ENCODE measurements around the gene SLC28A3. TPM values are rescaled to one million over a fixed set of nuclear protein-coding genes. Genes with fewer than 3 reads are reported as not detected.
A peak's percentile ranks its signal among the peaks of the same experiment; 100 is the strongest.

Gene SLC28A3
- total RNA-seq, 1 donor from 2014 or later = 0.35 TPM

- no peak for TF ChIP-seq CTCF (IDR thresholded peaks at IDR 0.05)
- H3K27me3 Mint-ChIP-seq (ENCODE audit: low read depth) = peaks cover 2% of the 10 kb centered on the region
- no peaks in the 10 kb centered on the region for H3K9me3 Mint-ChIP-seq (ENCODE audit: low read depth)
- no peak overlapping the region for H3K27ac Mint-ChIP-seq (ENCODE audit: unreplicated experiment)
- H3K4me3 Mint-ChIP-seq (ENCODE audit: unreplicated experiment) = no peak overlapping the region
- no peaks in the 10 kb centered on the region for H3K36me3 Mint-ChIP-seq (ENCODE audit: low read depth)
- no peak for DNase-seq (ENCODE audit: low spot score)
- peaks cover 7% of the 10 kb centered on the region for H3K4me1 Mint-ChIP-seq (ENCODE audit: low read depth)
These were observed 56.6 kb downstream of the SLC28A3 start for GRCh38 chr9:84283946-84284345.

- no peaks in the 10 kb centered on the region for H3K9me3 Mint-ChIP-seq (ENCODE audit: low read depth)
- H3K4me1 Mint-ChIP-seq (ENCODE audit: low read depth) = peaks cover 13% of the 10 kb centered on the region
- H3K4me3 Mint-ChIP-seq (ENCODE audit: unreplicated experiment) = no peak overlapping the region
- no peaks in the 10 kb centered on the region for H3K36me3 Mint-ChIP-seq (ENCODE audit: low read depth)
- no peaks in the 10 kb centered on the region for H3K27me3 Mint-ChIP-seq (ENCODE audit: low read depth)
- no peak for DNase-seq (ENCODE audit: low spot score)
- no peak for TF ChIP-seq CTCF (IDR thresholded peaks at IDR 0.05)
- H3K27ac Mint-ChIP-seq (ENCODE audit: unreplicated experiment) = no peak overlapping the region
These were observed 62.4 kb downstream of the SLC28A3 start for GRCh38 chr9:84278130-84278529.

- Mint-ChIP-seq H3K27me3 (ENCODE audit: low read depth) (no peaks in the 10 kb centered on the region), H3K4me1 (ENCODE audit: low read depth) (peaks cover 13% of the 10 kb centered on the region), H3K27ac (ENCODE audit: unreplicated experiment) (peak overlapping the region; percentile 27), H3K36me3 (ENCODE audit: low read depth) (no peaks in the 10 kb centered on the region), H3K9me3 (ENCODE audit: low read depth) (no peaks in the 10 kb centered on the region), H3K4me3 (ENCODE audit: unreplicated experiment) (no peak overlapping the region)
- no peak for DNase-seq (ENCODE audit: low spot score)
- TF ChIP-seq CTCF (IDR thresholded peaks at IDR 0.05) = no peak
These were observed 62.9 kb downstream of the SLC28A3 start for GRCh38 chr9:84277646-84278045.

- peaks cover 16% of the 10 kb centered on the region for H3K4me1 Mint-ChIP-seq (ENCODE audit: low read depth)
- no peak for DNase-seq (ENCODE audit: low spot score)
- H3K9me3 Mint-ChIP-seq (ENCODE audit: low read depth) = no peaks in the 10 kb centered on the region
- no peak overlapping the region for H3K27ac Mint-ChIP-seq (ENCODE audit: unreplicated experiment)
- H3K27me3 Mint-ChIP-seq (ENCODE audit: low read depth) = no peaks in the 10 kb centered on the region
- H3K4me3 Mint-ChIP-seq (ENCODE audit: unreplicated experiment) = no peak overlapping the region
- no peak for TF ChIP-seq CTCF (IDR thresholded peaks at IDR 0.05)
- no peaks in the 10 kb centered on the region for H3K36me3 Mint-ChIP-seq (ENCODE audit: low read depth)
These were observed 63.8 kb downstream of the SLC28A3 start for GRCh38 chr9:84276741-84277140.

- DNase-seq (ENCODE audit: low spot score) = no peak
- Mint-ChIP-seq H3K4me3 (ENCODE audit: unreplicated experiment) (peak overlapping the region; percentile 63), H3K27ac (ENCODE audit: unreplicated experiment) (peak overlapping the region; percentile 59), H3K9me3 (ENCODE audit: low read depth) (no peaks in the 10 kb centered on the region), H3K36me3 (ENCODE audit: low read depth) (no peaks in the 10 kb centered on the region), H3K27me3 (ENCODE audit: low read depth) (no peaks in the 10 kb centered on the region), H3K4me1 (ENCODE audit: low read depth) (peaks cover 19% of the 10 kb centered on the region)
- no peak for TF ChIP-seq CTCF (IDR thresholded peaks at IDR 0.05)
These were observed 68.5 kb downstream of the SLC28A3 start for GRCh38 chr9:84271921-84272556.

Measured in chondrocyte (in vitro differentiated cells).